ENCODE measurements around the gene DOK6. TPM values are rescaled to one million over a fixed set of nuclear protein-coding genes. Genes with fewer than 3 reads are reported as not detected.

DOK6 gene
- total RNA-seq, 4 donors from 2014 or later = 0.34 to 10.8 (median 0.52) TPM

DNA sequence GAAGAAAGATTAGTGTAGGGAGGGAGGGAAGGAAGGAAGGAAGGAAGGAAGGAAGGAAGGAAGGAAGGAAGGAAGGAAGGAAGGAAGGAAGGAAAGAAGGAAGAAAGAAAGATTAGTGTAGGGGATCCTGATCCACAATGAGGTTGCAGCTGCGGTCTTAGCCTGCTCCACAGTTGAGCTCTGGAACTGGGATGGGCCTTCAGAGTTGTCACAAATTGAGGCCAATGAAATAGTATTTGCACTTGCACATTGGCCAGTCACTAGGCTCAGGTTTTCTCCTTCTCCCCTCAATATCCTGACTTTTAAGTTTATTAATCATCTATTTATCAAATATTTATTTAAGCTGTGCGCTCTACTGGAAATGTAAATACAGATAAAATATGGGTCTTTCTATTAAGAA lies 34.3 kb downstream of the DOK6 start:
- TF ChIP-seq, protein P1, sequence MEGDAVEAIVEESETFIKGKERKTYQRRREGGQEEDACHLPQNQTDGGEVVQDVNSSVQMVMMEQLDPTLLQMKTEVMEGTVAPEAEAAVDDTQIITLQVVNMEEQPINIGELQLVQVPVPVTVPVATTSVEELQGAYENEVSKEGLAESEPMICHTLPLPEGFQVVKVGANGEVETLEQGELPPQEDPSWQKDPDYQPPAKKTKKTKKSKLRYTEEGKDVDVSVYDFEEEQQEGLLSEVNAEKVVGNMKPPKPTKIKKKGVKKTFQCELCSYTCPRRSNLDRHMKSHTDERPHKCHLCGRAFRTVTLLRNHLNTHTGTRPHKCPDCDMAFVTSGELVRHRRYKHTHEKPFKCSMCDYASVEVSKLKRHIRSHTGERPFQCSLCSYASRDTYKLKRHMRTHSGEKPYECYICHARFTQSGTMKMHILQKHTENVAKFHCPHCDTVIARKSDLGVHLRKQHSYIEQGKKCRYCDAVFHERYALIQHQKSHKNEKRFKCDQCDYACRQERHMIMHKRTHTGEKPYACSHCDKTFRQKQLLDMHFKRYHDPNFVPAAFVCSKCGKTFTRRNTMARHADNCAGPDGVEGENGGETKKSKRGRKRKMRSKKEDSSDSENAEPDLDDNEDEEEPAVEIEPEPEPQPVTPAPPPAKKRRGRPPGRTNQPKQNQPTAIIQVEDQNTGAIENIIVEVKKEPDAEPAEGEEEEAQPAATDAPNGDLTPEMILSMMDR (IDR thresholded peaks at IDR 0.05; ENCODE audit: low read depth) = no peak

DNA sequence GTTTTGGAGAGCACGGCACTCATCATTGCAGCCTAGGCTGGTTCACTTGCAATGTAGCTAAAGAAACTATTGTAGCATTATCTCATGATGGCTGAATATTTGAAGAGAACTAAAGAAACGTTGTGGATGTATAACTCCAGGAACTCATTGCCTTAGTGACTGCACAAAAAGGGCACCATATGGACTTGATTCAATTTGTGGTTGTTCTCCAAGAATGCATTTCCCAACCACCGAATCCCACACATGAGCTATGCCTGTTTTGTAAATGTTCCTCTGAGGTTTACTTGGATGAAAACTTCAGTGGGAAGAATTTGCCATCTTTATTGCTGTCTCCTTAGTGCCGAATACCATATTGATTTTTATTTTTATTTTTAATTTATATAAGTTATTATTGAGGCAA lies 43.5 kb downstream of the DOK6 start:
- TF ChIP-seq, protein P1 (IDR thresholded peaks at IDR 0.05; ENCODE audit: low read depth) = no peak

DNA sequence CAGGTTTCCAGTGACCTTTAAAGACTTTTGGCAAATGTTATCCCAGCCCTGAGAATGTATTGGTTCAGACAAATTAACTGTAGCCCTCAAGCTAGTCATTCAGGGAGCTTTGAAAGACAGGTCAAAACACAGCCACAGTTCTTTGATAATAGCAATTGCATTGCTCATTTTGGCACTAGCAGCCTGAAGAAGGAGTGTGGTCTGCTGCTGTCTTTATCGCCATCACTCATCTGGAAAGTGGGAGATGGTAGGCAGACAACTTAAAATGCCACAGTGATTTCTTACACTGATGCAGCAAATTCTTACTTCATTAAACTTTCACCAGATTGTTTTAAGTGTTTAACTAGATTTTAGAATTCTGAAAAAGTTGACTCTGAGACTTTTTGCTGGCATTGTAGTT lies 47.2 kb downstream of the DOK6 start:
- TF ChIP-seq, protein P1 (IDR thresholded peaks at IDR 0.05; ENCODE audit: low read depth) = no peak

DNA sequence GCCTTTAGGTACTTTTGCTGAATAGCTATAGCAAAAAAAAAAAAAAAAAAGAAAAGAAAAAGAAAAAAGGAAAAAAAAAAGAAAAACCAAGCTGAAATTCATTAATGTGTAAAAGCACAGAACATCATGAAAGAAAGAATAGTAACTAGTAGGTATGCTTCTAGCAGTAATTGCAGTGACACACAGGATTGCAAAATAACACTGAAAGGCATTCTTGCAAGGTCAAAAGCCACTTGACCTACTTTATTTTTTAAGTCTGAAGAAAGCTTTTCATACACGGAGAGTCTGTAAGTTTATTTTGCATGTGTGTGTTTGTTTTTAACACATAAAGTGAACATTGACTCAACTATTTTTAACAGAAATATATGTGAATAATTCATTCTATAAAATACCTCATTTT lies 54.4 kb downstream of the DOK6 start:
- TF ChIP-seq, protein P1 (IDR thresholded peaks at IDR 0.05; ENCODE audit: low read depth) = no peak

DNA sequence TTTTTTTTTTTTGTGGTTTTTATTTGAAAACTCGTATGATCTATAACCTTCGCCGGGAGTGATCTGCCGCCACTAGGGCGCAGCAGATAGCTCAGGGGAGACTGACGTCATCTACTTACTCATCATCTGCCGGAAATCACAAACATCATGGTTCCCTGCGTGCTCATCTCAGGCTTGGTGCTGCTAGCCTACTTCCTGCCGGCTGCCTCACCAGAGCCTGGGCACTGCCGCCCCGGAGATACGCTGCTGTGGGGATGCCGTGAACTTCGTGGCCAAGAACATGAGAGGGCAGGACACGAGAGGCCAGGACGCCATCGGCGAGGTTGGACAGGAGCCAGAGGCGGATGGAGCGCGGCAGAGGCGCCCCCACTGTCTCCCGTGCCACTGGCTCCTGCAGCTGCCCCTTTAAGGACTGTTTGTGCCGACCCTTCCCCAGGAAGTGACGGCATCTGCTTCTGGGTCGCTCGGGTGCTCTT lies 68.8 kb downstream of the DOK6 start:
- TF ChIP-seq, protein P1 (IDR thresholded peaks at IDR 0.05; ENCODE audit: low read depth) = no peak

DNA sequence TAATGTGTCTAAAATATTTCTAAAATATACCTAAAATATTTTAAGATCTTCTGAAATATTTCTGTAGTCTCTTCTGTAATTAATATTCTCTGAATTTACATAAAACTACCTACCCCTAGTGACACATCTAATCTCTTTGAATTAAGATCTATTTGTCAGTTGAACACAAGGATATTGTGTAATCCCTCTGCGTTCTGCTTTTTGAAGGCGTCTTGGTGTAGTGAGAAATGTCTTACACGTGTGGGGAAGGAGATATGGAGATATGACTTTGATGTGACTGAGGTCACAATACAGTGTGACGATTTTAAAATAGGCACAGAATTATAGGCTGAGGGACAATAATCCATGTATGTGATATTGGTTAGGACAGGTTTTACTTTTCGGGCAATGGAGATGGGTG lies 79.8 kb downstream of the DOK6 start:
- TF ChIP-seq, protein P1 (IDR thresholded peaks at IDR 0.05; ENCODE audit: low read depth) = no peak

DNA sequence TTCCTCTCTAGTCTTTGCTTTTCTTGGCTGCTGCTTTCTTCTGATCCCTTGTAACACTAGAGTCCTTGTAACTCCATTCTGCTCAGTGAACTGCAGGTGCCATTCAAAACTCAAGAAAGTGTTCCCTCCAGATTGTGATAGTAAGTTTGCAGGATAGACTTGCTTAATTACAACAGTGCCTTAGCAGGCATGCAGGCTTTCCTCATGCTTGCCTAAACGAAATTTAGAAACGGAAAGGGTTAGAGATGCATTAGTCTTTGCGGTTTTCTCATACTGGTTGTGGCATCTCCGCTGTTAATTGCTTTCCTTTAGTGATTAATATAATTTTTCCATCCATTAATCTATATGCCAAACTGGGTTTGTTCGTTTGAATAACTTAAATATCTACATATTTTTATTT lies 82.9 kb downstream of the DOK6 start:
- TF ChIP-seq, protein P1 (IDR thresholded peaks at IDR 0.05; ENCODE audit: low read depth) = no peak
